ENCODE data around the gene NR4A1.

NR4A1 gene

GRCh38 chr12:52061470-52062166, 10.4 kb downstream of the NR4A1 start:
- no peak for TF ChIP-seq CTCF (IDR thresholded peaks at IDR 0.05; ENCODE audit: low read depth, low read length)
- DNase-seq (ENCODE audit: extremely low read depth, low read depth) = no peak

GRCh38 chr12:52062167-52063081, 11.2 kb downstream of the NR4A1 start:
- no peak for DNase-seq (ENCODE audit: extremely low read depth, low read depth)
- no peak for TF ChIP-seq CTCF (IDR thresholded peaks at IDR 0.05; ENCODE audit: low read depth, low read length)

GRCh38 chr12:52063082-52063924, 12.1 kb downstream of the NR4A1 start:
- DNase-seq (ENCODE audit: extremely low read depth, low read depth) = no peak
- no peak for TF ChIP-seq CTCF (IDR thresholded peaks at IDR 0.05; ENCODE audit: low read depth, low read length)

GRCh38 chr12:52063981-52064649, 12.9 kb downstream of the NR4A1 start:
- no peak for TF ChIP-seq CTCF (IDR thresholded peaks at IDR 0.05; ENCODE audit: low read depth, low read length)
- DNase-seq (ENCODE audit: extremely low read depth, low read depth) = no peak

- no peak for DNase-seq (ENCODE audit: extremely low read depth, low read depth)
- TF ChIP-seq CTCF (IDR thresholded peaks at IDR 0.05; ENCODE audit: low read depth, low read length) = no peak
Observed at GRCh38 chr12:52066346-52067080, 15.3 kb downstream of the NR4A1 start.

- TF ChIP-seq CTCF (IDR thresholded peaks at IDR 0.05; ENCODE audit: low read depth, low read length) = no peak
- no peak for DNase-seq (ENCODE audit: extremely low read depth, low read depth)
Observed at GRCh38 chr12:52067081-52067374, 15.8 kb downstream of the NR4A1 start.

Data from AG09319 (cell line).